PC-3 (cell line): ENCODE results near the gene HLA-DPA1. TPM values are rescaled to one million over a fixed set of nuclear protein-coding genes. Genes with fewer than 3 reads are reported as not detected.

Source experiments
- ATAC-seq: fragments of 200-7000 bp; cut with Tn5 transposase; 2 replicates; pipeline ENCODE4 v1.9.1; 2020; ENCODE audit warnings: mild to moderate bottlenecking, moderate library complexity
- BruUV-seq: library from RNA; stranded (reverse); fragments of 400-500 nt; replicated peaks from 2 replicates; lab custom pipeline; 2021; lab: Mats Ljungman, UMichigan
- CTCF ChIA-PET: fragments of 300-600 bp; sonication (Branson Sonifier 250); formaldehyde crosslinking; loops from one replicate; lab custom pipeline; 2022; ENCODE audit warnings: antibody characterized with exemption; lab: Charles Lee
- POLR2A ChIA-PET: fragments of 300-600 bp; sonication (Branson Sonifier 250); formaldehyde crosslinking; loops from one replicate; lab custom pipeline; 2022; ENCODE audit warnings: antibody characterized with exemption; ENCODE audit not compliant: unreplicated experiment; lab: Charles Lee
- DNase-seq: peaks from one replicate; pipeline ENCODE4 v3.0.0-alpha.2; 2015
- H2AFZ ChIP-seq: fragments of 300-600 bp; sonication (generic); 2 replicates; pipeline ENCODE4 v1.6.0; 2016; ENCODE audit warnings: antibody characterized with exemption, low read length
- H3F3A ChIP-seq: fragments of 300-600 bp; sonication (generic); one replicate; pipeline ENCODE4 v1.6.0; 2017; ENCODE audit warnings: antibody characterized with exemption, low read length, control low read depth, mild to moderate bottlenecking; ENCODE audit not compliant: unreplicated experiment
- H3K27ac ChIP-seq: fragments of 300-600 bp; sonication (generic); 2 replicates; pipeline ENCODE4 v1.5.1; 2016; ENCODE audit warnings: mild to moderate bottlenecking, low read length
- H3K27me3 ChIP-seq: fragments of 300-600 bp; sonication (generic); 2 replicates; pipeline ENCODE4 v1.6.1; 2016; ENCODE audit warnings: low read length, mixed read lengths
- H3K36me3 ChIP-seq: fragments of 300-600 bp; sonication (generic); 2 replicates; pipeline ENCODE4 v1.6.1; 2016; ENCODE audit warnings: low read depth, mixed run types, low read length, mixed read lengths
- H3K4me1 ChIP-seq: fragments of 300-600 bp; sonication (generic); 2 replicates; pipeline ENCODE4 v1.5.1; 2016; ENCODE audit warnings: low read length; ENCODE audit not compliant: insufficient read depth
- H3K4me2 ChIP-seq: fragments of 300-600 bp; sonication (generic); 2 replicates; pipeline ENCODE4 v1.6.0; 2016; ENCODE audit warnings: low read length
- H3K4me3 ChIP-seq: fragments of 300-600 bp; sonication (generic); 2 replicates; pipeline ENCODE4 v1.5.1; 2016; ENCODE audit warnings: mild to moderate bottlenecking, low read length, mixed read lengths
- H3K79me2 ChIP-seq: fragments of 300-600 bp; sonication (generic); 2 replicates; pipeline ENCODE4 v1.6.1; 2017; ENCODE audit warnings: low read length, mixed read lengths
- H3K9ac ChIP-seq: fragments of 300-600 bp; sonication (generic); 2 replicates; pipeline ENCODE4 v1.6.0; 2016; ENCODE audit warnings: mild to moderate bottlenecking, low read length
- H3K9me2 ChIP-seq: fragments of 300-600 bp; sonication (generic); replicated peaks from 2 replicates; pipeline ENCODE4 v1.6.1; 2016; ENCODE audit warnings: mixed run types, low read length, mixed read lengths
- H3K9me3 ChIP-seq: fragments of 300-600 bp; sonication (generic); 2 replicates; pipeline ENCODE4 v1.6.1; 2016; ENCODE audit warnings: low read length, mixed read lengths
- H4K20me1 ChIP-seq: fragments of 300-600 bp; sonication (generic); 2 replicates; pipeline ENCODE4 v1.6.1; 2016; ENCODE audit warnings: low read length, mixed read lengths
- CTCF ChIP-seq: fragments of 300-600 bp; sonication (generic); conservative IDR thresholded peaks from 2 replicates; pipeline ENCODE4 v1.5.1; 2017; ENCODE audit warnings: antibody characterized with exemption, low read depth, mild to moderate bottlenecking, low read length
- EZH2 ChIP-seq: fragments of 300-600 bp; sonication (generic); IDR thresholded peaks from one replicate; pipeline ENCODE4 v1.6.1; 2017; ENCODE audit warnings: antibody characterized with exemption, mild to moderate bottlenecking, low read length; ENCODE audit not compliant: unreplicated experiment
- EZH2phosphoT487 ChIP-seq: fragments of 300-600 bp; sonication (generic); IDR thresholded peaks from 2 replicates; pipeline ENCODE4 v1.6.1; 2018; ENCODE audit warnings: mild to moderate bottlenecking, antibody characterized with exemption, low read length, borderline replicate concordance
- intact Hi-C: fragments of 100-400 bp; cut with micrococcal nuclease; formaldehyde crosslinking; loops from 2 replicates; pipeline ENCODE4 v1.9.0; 2023
- total RNA-seq: library from RNA; depleted of rRNA; stranded (reverse); fragments of >200 nt; gene quantifications from 2 replicates; pipeline ENCODE4 v1.2.3, GENCODE V29; 2014

The HLA-DPA1 gene
- total RNA-seq, 1 experiment from 2014 or later = not detected

- Histone ChIP-seq H3K9ac (no peak overlapping the region), H3K9me2 (no peaks in the 10 kb centered on the region), H3K36me3 (no peaks in the 10 kb centered on the region), H3K27me3 (peaks cover 63% of the 10 kb centered on the region), H3K79me2 (no peaks in the 10 kb centered on the region), H3K4me2 (no peak overlapping the region), H4K20me1 (no peaks in the 10 kb centered on the region), H3F3A (no peaks in the 10 kb centered on the region), H3K9me3 (no peaks in the 10 kb centered on the region), H3K27ac (no peak overlapping the region), H3K4me3 (no peak overlapping the region), H3K4me1 (no peaks in the 10 kb centered on the region), H2AFZ (no peak overlapping the region)
- ChIA-PET CTCF (no interaction called here), POLR2A (no interaction called here)
- DNase-seq (no peak), ATAC-seq (no peak)
- intact Hi-C loops = no loop called here
- TF ChIP-seq EZH2phosphoT487 (no peak), CTCF (no peak), EZH2 (no peak)
- no TSS peak for BruUV-seq
Observed at GRCh38 chr6:33023536-33023935, 49.9 kb downstream of the HLA-DPA1 start.

GRCh38 chr6:33021917-33022316, 51.5 kb downstream of the HLA-DPA1 start:
- Histone ChIP-seq H3K4me2 (no peak overlapping the region), H2AFZ (no peak overlapping the region), H3K4me3 (no peak overlapping the region), H3K9me2 (no peaks in the 10 kb centered on the region), H3K79me2 (no peaks in the 10 kb centered on the region), H3K9me3 (no peaks in the 10 kb centered on the region), H3K36me3 (no peaks in the 10 kb centered on the region), H3K27ac (no peak overlapping the region), H3F3A (no peaks in the 10 kb centered on the region), H3K27me3 (peaks cover 69% of the 10 kb centered on the region), H3K9ac (no peak overlapping the region), H3K4me1 (no peaks in the 10 kb centered on the region), H4K20me1 (no peaks in the 10 kb centered on the region)
- intact Hi-C loops = no loop called here
- no peak for DNase-seq
- ChIA-PET POLR2A (no interaction called here), CTCF (no interaction called here)
- no peak for ATAC-seq
- TF ChIP-seq EZH2 (no peak), CTCF (no peak), EZH2phosphoT487 (no peak)
- no TSS peak for BruUV-seq

GRCh38 chr6:33019372-33019771, 54.1 kb downstream of the HLA-DPA1 start:
- Histone ChIP-seq H4K20me1 (no peaks in the 10 kb centered on the region), H3K9me2 (no peaks in the 10 kb centered on the region), H3K4me1 (no peaks in the 10 kb centered on the region), H3K27me3 (peaks cover 67% of the 10 kb centered on the region), H3K4me3 (no peak overlapping the region), H2AFZ (no peak overlapping the region), H3F3A (no peaks in the 10 kb centered on the region), H3K9ac (no peak overlapping the region), H3K9me3 (no peaks in the 10 kb centered on the region), H3K27ac (no peak overlapping the region), H3K4me2 (no peak overlapping the region), H3K79me2 (no peaks in the 10 kb centered on the region), H3K36me3 (no peaks in the 10 kb centered on the region)
- ChIA-PET POLR2A (no interaction called here), CTCF (no interaction called here)
- TF ChIP-seq EZH2phosphoT487 (no peak), CTCF (no peak), EZH2 (no peak)
- no TSS peak for BruUV-seq
- DNase-seq (no peak), ATAC-seq (no peak)
- intact Hi-C loops = no loop called here
